GM12875 (cell line): ENCODE measurements around the gene TRABD2B.

Experiments used
- H3K4me3 ChIP-seq: one replicate; pipeline ENCODE4 v1.5.1; 2011; ENCODE audit warnings: low read depth, low read length, control low read depth
- TF ChIP-seq, protein P1 (sequence below): IDR thresholded peaks from 2 replicates; pipeline ENCODE4 v1.5.1; 2011; ENCODE audit warnings: low read depth, mild to moderate bottlenecking, control low read depth, inconsistent platforms, low read length, moderate library complexity, borderline replicate concordance; ENCODE audit not compliant: insufficient read depth

The TRABD2B gene

DNA sequence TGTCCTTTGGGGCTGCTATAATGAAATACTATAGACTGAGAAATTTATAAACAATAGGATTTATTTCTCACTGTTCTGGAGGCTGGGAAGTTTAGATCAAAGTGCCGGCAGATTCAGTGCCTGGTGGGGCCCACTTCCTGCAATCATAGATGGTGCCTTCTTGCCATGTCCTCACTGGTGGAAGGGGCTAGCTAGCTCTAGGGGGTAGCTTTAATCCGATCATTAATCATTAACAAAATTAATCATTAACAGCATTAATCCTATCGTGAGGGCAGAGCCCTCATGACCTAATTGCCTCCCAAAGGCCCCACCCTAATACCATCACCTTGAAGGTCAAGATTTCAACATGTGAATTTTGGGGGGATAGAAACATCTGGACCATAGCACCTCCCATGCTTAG, 124.3 kb downstream of the TRABD2B start:
- no peak overlapping the region for H3K4me3 ChIP-seq
- TF ChIP-seq, protein P1, sequence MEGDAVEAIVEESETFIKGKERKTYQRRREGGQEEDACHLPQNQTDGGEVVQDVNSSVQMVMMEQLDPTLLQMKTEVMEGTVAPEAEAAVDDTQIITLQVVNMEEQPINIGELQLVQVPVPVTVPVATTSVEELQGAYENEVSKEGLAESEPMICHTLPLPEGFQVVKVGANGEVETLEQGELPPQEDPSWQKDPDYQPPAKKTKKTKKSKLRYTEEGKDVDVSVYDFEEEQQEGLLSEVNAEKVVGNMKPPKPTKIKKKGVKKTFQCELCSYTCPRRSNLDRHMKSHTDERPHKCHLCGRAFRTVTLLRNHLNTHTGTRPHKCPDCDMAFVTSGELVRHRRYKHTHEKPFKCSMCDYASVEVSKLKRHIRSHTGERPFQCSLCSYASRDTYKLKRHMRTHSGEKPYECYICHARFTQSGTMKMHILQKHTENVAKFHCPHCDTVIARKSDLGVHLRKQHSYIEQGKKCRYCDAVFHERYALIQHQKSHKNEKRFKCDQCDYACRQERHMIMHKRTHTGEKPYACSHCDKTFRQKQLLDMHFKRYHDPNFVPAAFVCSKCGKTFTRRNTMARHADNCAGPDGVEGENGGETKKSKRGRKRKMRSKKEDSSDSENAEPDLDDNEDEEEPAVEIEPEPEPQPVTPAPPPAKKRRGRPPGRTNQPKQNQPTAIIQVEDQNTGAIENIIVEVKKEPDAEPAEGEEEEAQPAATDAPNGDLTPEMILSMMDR = no peak

DNA sequence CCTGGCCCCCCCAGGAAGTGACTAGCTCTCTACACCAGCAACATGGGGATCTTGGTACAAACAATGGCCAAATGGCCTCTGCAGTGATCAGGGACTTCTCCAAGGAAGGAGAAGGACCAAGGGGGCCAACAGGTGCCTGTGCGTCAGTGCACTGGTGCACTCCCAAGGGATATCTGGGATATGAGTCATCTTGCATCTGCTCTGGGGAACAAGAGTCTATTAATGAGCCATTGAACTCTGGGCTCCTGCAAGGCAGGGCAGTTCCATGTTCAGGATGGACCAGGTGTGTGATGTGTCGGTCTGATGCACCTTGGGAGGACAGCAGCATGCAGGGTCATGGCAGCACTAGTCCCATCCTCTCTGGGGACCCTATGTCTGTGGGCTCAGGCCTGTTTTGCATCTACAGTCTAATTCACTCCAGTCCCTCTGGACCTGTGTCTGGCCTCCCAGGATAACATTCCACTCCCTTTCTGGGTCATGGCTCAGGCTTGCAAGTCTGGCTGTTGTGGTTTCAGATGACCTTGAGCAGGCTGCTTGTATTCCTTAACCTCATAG, 125.3 kb downstream of the TRABD2B start:
- TF ChIP-seq, protein P1 = no peak
- no peak overlapping the region for H3K4me3 ChIP-seq

DNA sequence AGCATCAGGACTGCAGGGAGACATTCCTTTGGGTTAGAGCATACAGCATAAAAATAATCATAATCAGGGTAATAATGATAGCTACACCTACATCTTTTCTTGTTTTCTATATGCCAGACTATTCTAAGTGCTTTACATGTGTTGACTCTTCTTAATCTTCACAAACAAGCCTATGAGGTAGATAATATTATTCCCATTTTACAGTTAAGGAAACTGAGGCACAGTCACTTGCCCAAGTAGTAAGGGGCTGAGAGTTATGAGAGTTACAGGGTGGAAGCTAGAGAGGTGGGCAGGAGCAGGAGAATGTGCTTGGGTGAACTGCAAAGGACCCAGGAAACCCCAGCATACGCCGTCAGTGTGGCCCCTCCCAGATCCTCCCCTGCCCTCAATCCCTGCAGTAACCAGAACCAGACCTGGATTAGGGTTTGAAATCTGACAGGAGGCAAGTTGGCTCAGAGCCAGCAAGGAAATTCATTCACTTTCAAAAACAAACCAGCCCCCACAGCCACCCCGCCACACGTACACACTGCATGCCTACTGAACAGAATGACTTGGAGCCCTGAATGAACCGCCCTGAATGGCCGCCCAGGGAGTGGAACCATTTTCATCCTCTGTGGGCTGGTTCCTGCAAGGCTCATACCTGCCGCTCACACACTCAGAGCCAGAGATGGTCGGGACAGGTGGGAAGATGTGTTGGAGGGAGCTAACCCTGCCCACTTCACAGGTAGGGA, 126.1 kb downstream of the TRABD2B start:
- TF ChIP-seq, protein P1 = no peak
- H3K4me3 ChIP-seq = no peak overlapping the region

DNA sequence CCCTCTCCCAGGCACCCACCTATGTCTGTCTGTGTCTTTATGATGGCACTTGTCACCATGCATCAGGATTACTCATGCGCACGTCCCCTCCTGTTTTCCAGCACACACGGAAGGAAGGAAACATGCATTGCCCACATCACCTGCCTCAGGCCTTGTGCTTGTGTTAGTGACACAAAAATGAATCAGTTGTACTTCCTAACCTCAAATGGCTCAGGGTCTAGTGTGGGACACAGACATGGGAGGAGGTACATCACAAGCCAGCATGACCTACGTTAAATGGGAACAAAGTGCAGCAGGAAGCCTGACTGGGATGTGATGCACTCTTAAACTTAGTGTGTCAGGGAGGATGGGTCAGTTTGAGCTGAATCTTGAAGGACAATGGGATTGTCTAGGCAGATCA, 126.7 kb downstream of the TRABD2B start:
- TF ChIP-seq, protein P1 = no peak
- H3K4me3 ChIP-seq = no peak overlapping the region

DNA sequence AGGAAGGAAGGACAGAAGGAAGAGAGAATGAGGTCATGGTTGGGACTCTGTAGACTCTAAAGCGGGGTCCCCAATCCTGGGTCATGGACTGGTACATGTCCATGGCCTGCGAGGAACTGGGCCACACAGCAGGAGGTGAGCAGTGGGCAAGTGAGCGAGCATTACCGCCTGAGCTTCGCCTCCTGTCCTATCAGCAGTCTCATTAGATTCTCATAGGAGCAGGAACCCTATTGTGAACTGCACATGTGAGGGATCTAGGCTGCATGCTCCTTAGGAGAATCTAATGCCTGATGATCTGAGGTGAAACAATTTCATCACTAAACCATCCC, 128.9 kb downstream of the TRABD2B start:
- TF ChIP-seq, protein P1 = no peak
- H3K4me3 ChIP-seq = no peak overlapping the region

DNA sequence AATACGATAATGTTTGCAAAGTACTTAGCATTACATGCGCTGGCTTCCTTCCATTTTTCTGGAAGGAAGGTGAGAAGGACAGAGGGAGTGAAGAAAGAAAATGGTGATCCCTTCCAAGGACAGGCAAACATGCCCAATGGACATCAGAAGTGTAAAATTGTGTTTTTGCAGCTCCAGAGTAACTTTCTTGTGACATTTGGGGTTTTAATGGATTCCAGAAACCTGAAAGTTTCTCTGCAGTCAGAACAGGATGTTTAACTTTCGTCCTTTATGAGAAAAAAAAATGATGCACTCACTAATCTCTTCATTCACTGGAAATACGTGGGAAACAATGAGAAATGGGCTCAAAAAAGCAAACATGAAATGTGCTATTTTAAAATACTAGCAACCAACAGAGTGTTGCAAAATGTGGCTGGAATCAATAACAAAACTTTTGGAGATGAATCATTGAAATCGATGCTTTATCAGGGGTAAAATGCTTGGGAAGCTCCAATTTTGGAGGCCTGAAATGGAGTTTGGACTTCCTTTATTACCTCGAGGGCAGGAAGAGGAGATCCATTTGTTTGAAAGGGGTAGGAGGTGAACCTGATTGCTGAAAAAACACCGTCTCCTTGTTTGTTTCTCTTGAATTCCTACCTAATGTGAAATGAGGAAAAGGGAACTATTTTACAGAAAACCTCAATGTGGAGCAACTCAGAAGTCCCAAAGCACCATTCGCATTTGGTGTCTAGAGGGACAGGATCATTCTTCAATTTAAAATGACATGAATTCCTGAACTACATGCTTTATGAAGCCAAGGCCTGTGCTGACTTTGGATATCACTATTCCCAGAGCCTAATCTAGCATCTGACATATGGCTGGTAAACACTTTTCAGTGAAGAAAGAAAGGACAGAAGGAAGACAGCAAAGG, 129.5 kb downstream of the TRABD2B start:
- H3K4me3 ChIP-seq = no peak overlapping the region
- TF ChIP-seq, protein P1 = no peak
